Karpas-422 (cell line): Measurements from ENCODE around the gene PTPRC. TPM values are rescaled to one million over a fixed set of nuclear protein-coding genes. Genes with fewer than 3 reads are reported as not detected.

Experiments
- DNase-seq: peaks from one replicate; pipeline ENCODE4 v3.0.0-alpha.2; 2015
- H2AFZ ChIP-seq: fragments of 200-600 bp; sonication (generic); 2 replicates; pipeline ENCODE4 v1.6.1; 2014; ENCODE audit warnings: antibody characterized with exemption, low read length, mixed read lengths
- H3K27ac ChIP-seq: fragments of 200-600 bp; sonication (generic); 2 replicates; pipeline ENCODE4 v1.5.1; 2014; ENCODE audit warnings: mild to moderate bottlenecking, low read length, moderate library complexity
- H3K27me3 ChIP-seq: fragments of 200-600 bp; sonication (generic); 2 replicates; pipeline ENCODE4 v1.6.1; 2014; ENCODE audit warnings: low read length, mixed read lengths
- H3K36me3 ChIP-seq: fragments of 200-600 bp; sonication (generic); 2 replicates; pipeline ENCODE4 v1.6.1; 2014; ENCODE audit warnings: low read length, mixed read lengths; ENCODE audit not compliant: insufficient read depth
- H3K4me1 ChIP-seq: fragments of 200-600 bp; sonication (generic); 2 replicates; pipeline ENCODE4 v1.6.1; 2014; ENCODE audit warnings: mild to moderate bottlenecking, low read length, mixed read lengths
- H3K4me2 ChIP-seq: fragments of 200-600 bp; sonication (generic); 2 replicates; pipeline ENCODE4 v1.6.1; 2014; ENCODE audit warnings: low read length, low read depth, mild to moderate bottlenecking; ENCODE audit not compliant: poor library complexity, severe bottlenecking
- H3K4me3 ChIP-seq: fragments of 200-600 bp; sonication (generic); 2 replicates; pipeline ENCODE4 v1.5.1; 2014; ENCODE audit warnings: mild to moderate bottlenecking, antibody characterized with exemption, low read length, mixed read lengths
- H3K79me2 ChIP-seq: fragments of 200-600 bp; sonication (generic); 2 replicates; pipeline ENCODE4 v1.6.1; 2014; ENCODE audit warnings: mild to moderate bottlenecking, low read length, mixed read lengths
- H3K9ac ChIP-seq: fragments of 200-600 bp; sonication (generic); 2 replicates; pipeline ENCODE4 v1.6.0; 2014; ENCODE audit warnings: low read length
- H3K9me2 ChIP-seq: fragments of 200-600 bp; sonication (generic), shearing (Covaris generic); replicated peaks from 2 replicates; pipeline ENCODE4 v1.6.0; 2014; ENCODE audit warnings: mild to moderate bottlenecking, low read length, moderate library complexity; ENCODE audit not compliant: insufficient read depth
- H3K9me3 ChIP-seq: fragments of 300-700, 200-600 bp; sonication (generic); 2 replicates; pipeline ENCODE4 v1.6.1; 2014; ENCODE audit warnings: low read length, mixed read lengths
- H4K20me1 ChIP-seq: fragments of 200-600 bp; sonication (generic); 2 replicates; pipeline ENCODE4 v1.6.1; 2014; ENCODE audit warnings: mild to moderate bottlenecking, antibody characterized with exemption, low read length, low read depth; ENCODE audit not compliant: insufficient read depth
- total RNA-seq: library from RNA; depleted of rRNA; stranded (reverse); fragments of >200 nt; shearing (Covaris generic); gene quantifications from 2 replicates; pipeline ENCODE4 v1.2.3, GENCODE V29; 2014; ENCODE audit warnings: low replicate concordance

Gene PTPRC
- total RNA-seq, 1 experiment from 2014 or later, result 812 TPM

- Histone ChIP-seq H2AFZ (no peak overlapping the region), H3K36me3 (peaks cover 73% of the 10 kb centered on the region), H3K4me3 (peak overlapping the region; percentile 59), H3K4me1 (peaks cover 76% of the 10 kb centered on the region), H3K9ac (peak overlapping the region; percentile 75), H3K9me3 (no peaks in the 10 kb centered on the region), H3K4me2 (peak overlapping the region; percentile 85), H3K79me2 (peaks cover 36% of the 10 kb centered on the region), H3K27ac (peak overlapping the region; percentile 99), H4K20me1 (no peaks in the 10 kb centered on the region), H3K27me3 (no peaks in the 10 kb centered on the region), H3K9me2 (no peaks in the 10 kb centered on the region)
- peak; percentile 96 for DNase-seq
These were observed 62.4 kb downstream of the PTPRC start for GRCh38 chr1:198701250-198701649.

- peak overlapping the region; percentile 75 for H3K9ac ChIP-seq
- H3K36me3 ChIP-seq, result peaks cover 73% of the 10 kb centered on the region
- no peak overlapping the region for H2AFZ ChIP-seq
- peak overlapping the region; percentile 85 for H3K4me2 ChIP-seq
- DNase-seq, result peak; percentile 94
- H3K27ac ChIP-seq, result peak overlapping the region; percentile 99
- H3K27me3 ChIP-seq, result no peaks in the 10 kb centered on the region
- H3K79me2 ChIP-seq, result peaks cover 29% of the 10 kb centered on the region
- peaks cover 69% of the 10 kb centered on the region for H3K4me1 ChIP-seq
- H4K20me1 ChIP-seq, result no peaks in the 10 kb centered on the region
- no peaks in the 10 kb centered on the region for H3K9me3 ChIP-seq
- H3K4me3 ChIP-seq, result peak overlapping the region; percentile 59
- H3K9me2 ChIP-seq, result no peaks in the 10 kb centered on the region
These were observed 63.1 kb downstream of the PTPRC start for GRCh38 chr1:198701766-198702539.

GRCh38 chr1:198708761-198709525, 70.1 kb downstream of the PTPRC start:
- no peak overlapping the region for H3K4me2 ChIP-seq
- peaks cover 1% of the 10 kb centered on the region for H3K4me1 ChIP-seq
- peak overlapping the region; percentile 48 for H3K27ac ChIP-seq
- no peak for DNase-seq
- H3K9me3 ChIP-seq, result no peaks in the 10 kb centered on the region
- no peaks in the 10 kb centered on the region for H4K20me1 ChIP-seq
- peaks cover 11% of the 10 kb centered on the region; the same call in 1 of the 2 replicates for H3K79me2 ChIP-seq
- H3K27me3 ChIP-seq, result no peaks in the 10 kb centered on the region
- H3K4me3 ChIP-seq, result no peak overlapping the region
- H3K36me3 ChIP-seq, result peaks cover 87% of the 10 kb centered on the region
- H3K9ac ChIP-seq, result no peak overlapping the region
- H3K9me2 ChIP-seq, result no peaks in the 10 kb centered on the region
- no peak overlapping the region for H2AFZ ChIP-seq

- Histone ChIP-seq H3K79me2 (no peaks in the 10 kb centered on the region), H3K4me1 (no peaks in the 10 kb centered on the region; the same call in 1 of the 2 replicates), H3K9ac (no peak overlapping the region), H3K27me3 (no peaks in the 10 kb centered on the region), H3K36me3 (peaks cover 81% of the 10 kb centered on the region), H2AFZ (no peak overlapping the region), H3K4me3 (no peak overlapping the region), H4K20me1 (no peaks in the 10 kb centered on the region), H3K9me3 (no peaks in the 10 kb centered on the region), H3K9me2 (no peaks in the 10 kb centered on the region), H3K27ac (peak overlapping the region; percentile 35; the same call in 1 of the 2 replicates), H3K4me2 (no peak overlapping the region)
- DNase-seq, result no peak
These were observed 73.0 kb downstream of the PTPRC start for GRCh38 chr1:198711837-198712236.

- no peak overlapping the region for H3K9ac ChIP-seq
- H4K20me1 ChIP-seq, result no peaks in the 10 kb centered on the region
- no peaks in the 10 kb centered on the region for H3K9me3 ChIP-seq
- peaks cover 86% of the 10 kb centered on the region for H3K36me3 ChIP-seq
- DNase-seq, result no peak
- H3K79me2 ChIP-seq, result no peaks in the 10 kb centered on the region
- H3K27ac ChIP-seq, result peak overlapping the region; percentile 35
- H3K4me1 ChIP-seq, result no peaks in the 10 kb centered on the region; the same call in 1 of the 2 replicates
- no peaks in the 10 kb centered on the region for H3K9me2 ChIP-seq
- H3K4me3 ChIP-seq, result no peak overlapping the region
- no peak overlapping the region for H3K4me2 ChIP-seq
- no peak overlapping the region for H2AFZ ChIP-seq
- H3K27me3 ChIP-seq, result no peaks in the 10 kb centered on the region
These were observed 74.2 kb downstream of the PTPRC start for GRCh38 chr1:198713081-198713480.

GRCh38 chr1:198714271-198714670, 75.4 kb downstream of the PTPRC start:
- H3K4me3 ChIP-seq, result no peak overlapping the region
- no peak for DNase-seq
- H4K20me1 ChIP-seq, result no peaks in the 10 kb centered on the region
- no peaks in the 10 kb centered on the region for H3K9me3 ChIP-seq
- H3K36me3 ChIP-seq, result peaks cover 86% of the 10 kb centered on the region
- H3K4me2 ChIP-seq, result no peak overlapping the region
- H3K27ac ChIP-seq, result 0 out of 2 replicates have a peak overlapping the region, but pooled peaks have one; percentile 35
- no peak overlapping the region for H3K9ac ChIP-seq
- H2AFZ ChIP-seq, result no peak overlapping the region
- H3K9me2 ChIP-seq, result no peaks in the 10 kb centered on the region
- no peaks in the 10 kb centered on the region; the same call in 1 of the 2 replicates for H3K4me1 ChIP-seq
- no peaks in the 10 kb centered on the region for H3K27me3 ChIP-seq
- H3K79me2 ChIP-seq, result no peaks in the 10 kb centered on the region

- Histone ChIP-seq H3K9ac (no peak overlapping the region), H3K79me2 (no peaks in the 10 kb centered on the region), H4K20me1 (no peaks in the 10 kb centered on the region), H2AFZ (no peak overlapping the region), H3K4me1 (no peaks in the 10 kb centered on the region; the same call in 1 of the 2 replicates), H3K27ac (no peak overlapping the region), H3K9me3 (no peaks in the 10 kb centered on the region), H3K36me3 (peaks cover 83% of the 10 kb centered on the region), H3K27me3 (no peaks in the 10 kb centered on the region), H3K4me2 (no peak overlapping the region), H3K9me2 (no peaks in the 10 kb centered on the region), H3K4me3 (no peak overlapping the region)
- no peak for DNase-seq
These were observed 77.2 kb downstream of the PTPRC start for GRCh38 chr1:198716051-198716450.

- Histone ChIP-seq H3K9ac (no peak overlapping the region), H3K36me3 (peaks cover 74% of the 10 kb centered on the region), H3K79me2 (no peaks in the 10 kb centered on the region), H3K9me3 (no peaks in the 10 kb centered on the region), H3K9me2 (no peaks in the 10 kb centered on the region), H3K4me2 (no peak overlapping the region), H3K4me1 (no peaks in the 10 kb centered on the region; the same call in 1 of the 2 replicates), H3K4me3 (no peak overlapping the region), H3K27me3 (no peaks in the 10 kb centered on the region), H2AFZ (no peak overlapping the region), H3K27ac (no peak overlapping the region), H4K20me1 (no peaks in the 10 kb centered on the region)
- no peak for DNase-seq
These were observed 78.7 kb downstream of the PTPRC start for GRCh38 chr1:198717510-198717909.
